ENCODE data around the gene PEMT. TPM values are rescaled to one million over a fixed set of nuclear protein-coding genes. Genes with fewer than 3 reads are reported as not detected.

Gene PEMT
- total and polyA plus RNA-seq, 9 of the 15 experiments (the other 6 are each of a cell fraction or from before 2014, with no cell fraction given), result 1.4 to 36.4 (median 13.6) TPM

- TF ChIP-seq, protein P1, sequence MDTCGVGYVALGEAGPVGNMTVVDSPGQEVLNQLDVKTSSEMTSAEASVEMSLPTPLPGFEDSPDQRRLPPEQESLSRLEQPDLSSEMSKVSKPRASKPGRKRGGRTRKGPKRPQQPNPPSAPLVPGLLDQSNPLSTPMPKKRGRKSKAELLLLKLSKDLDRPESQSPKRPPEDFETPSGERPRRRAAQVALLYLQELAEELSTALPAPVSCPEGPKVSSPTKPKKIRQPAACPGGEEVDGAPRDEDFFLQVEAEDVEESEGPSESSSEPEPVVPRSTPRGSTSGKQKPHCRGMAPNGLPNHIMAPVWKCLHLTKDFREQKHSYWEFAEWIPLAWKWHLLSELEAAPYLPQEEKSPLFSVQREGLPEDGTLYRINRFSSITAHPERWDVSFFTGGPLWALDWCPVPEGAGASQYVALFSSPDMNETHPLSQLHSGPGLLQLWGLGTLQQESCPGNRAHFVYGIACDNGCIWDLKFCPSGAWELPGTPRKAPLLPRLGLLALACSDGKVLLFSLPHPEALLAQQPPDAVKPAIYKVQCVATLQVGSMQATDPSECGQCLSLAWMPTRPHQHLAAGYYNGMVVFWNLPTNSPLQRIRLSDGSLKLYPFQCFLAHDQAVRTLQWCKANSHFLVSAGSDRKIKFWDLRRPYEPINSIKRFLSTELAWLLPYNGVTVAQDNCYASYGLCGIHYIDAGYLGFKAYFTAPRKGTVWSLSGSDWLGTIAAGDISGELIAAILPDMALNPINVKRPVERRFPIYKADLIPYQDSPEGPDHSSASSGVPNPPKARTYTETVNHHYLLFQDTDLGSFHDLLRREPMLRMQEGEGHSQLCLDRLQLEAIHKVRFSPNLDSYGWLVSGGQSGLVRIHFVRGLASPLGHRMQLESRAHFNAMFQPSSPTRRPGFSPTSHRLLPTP (IDR thresholded peaks at IDR 0.05; ENCODE audit: borderline replicate concordance, extremely low read depth, insufficient read length), result no peak
- 0 out of 2 replicates have a peak, but pooled peaks have one; percentile 30 for TF ChIP-seq FOXK1 (CRISPR knock-in tag; IDR thresholded peaks at IDR 0.05; ENCODE audit: borderline replicate concordance)
- peak in 1 of 2 experiments; percentile 68 for TF ChIP-seq E2F6 (IDR thresholded peaks at IDR 0.05; ENCODE audit: borderline replicate concordance in 1 of 2, extremely low read depth in 1 of 2, insufficient read depth in 1 of 2, insufficient read length in 1 of 2, low read depth in 1 of 2, low read length in 1 of 2, poor library complexity in 1 of 2, severe bottlenecking in 1 of 2)
- peak; percentile 97 for TF ChIP-seq HCFC1 (IDR thresholded peaks at IDR 0.05; ENCODE audit: low read depth, low read length)
- no peak for TF ChIP-seq SMARCA4 (IDR thresholded peaks at IDR 0.05)
- no peak for TF ChIP-seq MAFK (IDR thresholded peaks at IDR 0.05; ENCODE audit: low read length)
- peak; percentile 71; the same call in 1 of the 2 replicates for TF ChIP-seq ZBTB7A (IDR thresholded peaks at IDR 0.05; ENCODE audit: borderline replicate concordance, control insufficient read depth, low read depth, low read length)
- TF ChIP-seq NCOR1 (IDR thresholded peaks at IDR 0.05), result no peak
- no peak for TF ChIP-seq BCOR (IDR thresholded peaks at IDR 0.05)
- TF ChIP-seq CBX1 (IDR thresholded peaks at IDR 0.05; ENCODE audit: low read depth), result 0 out of 2 replicates have a peak, but pooled peaks have one; percentile 32
- TF ChIP-seq, protein P2, sequence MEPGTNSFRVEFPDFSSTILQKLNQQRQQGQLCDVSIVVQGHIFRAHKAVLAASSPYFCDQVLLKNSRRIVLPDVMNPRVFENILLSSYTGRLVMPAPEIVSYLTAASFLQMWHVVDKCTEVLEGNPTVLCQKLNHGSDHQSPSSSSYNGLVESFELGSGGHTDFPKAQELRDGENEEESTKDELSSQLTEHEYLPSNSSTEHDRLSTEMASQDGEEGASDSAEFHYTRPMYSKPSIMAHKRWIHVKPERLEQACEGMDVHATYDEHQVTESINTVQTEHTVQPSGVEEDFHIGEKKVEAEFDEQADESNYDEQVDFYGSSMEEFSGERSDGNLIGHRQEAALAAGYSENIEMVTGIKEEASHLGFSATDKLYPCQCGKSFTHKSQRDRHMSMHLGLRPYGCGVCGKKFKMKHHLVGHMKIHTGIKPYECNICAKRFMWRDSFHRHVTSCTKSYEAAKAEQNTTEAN (CRISPR knock-in tag; IDR thresholded peaks at IDR 0.05), result 0 out of 2 replicates have a peak, but pooled peaks have one; percentile 76
- TF ChIP-seq MBD2 (IDR thresholded peaks at IDR 0.05; ENCODE audit: borderline replicate concordance, low read depth), result peak; percentile 70; the same call in 1 of the 2 replicates
- no peak for TF ChIP-seq ZNF431 (CRISPR knock-in tag; IDR thresholded peaks at IDR 0.05)
- no peak for TF ChIP-seq TCF3 (CRISPR knock-in tag; IDR thresholded peaks at IDR 0.05)
- TF ChIP-seq, protein P3, sequence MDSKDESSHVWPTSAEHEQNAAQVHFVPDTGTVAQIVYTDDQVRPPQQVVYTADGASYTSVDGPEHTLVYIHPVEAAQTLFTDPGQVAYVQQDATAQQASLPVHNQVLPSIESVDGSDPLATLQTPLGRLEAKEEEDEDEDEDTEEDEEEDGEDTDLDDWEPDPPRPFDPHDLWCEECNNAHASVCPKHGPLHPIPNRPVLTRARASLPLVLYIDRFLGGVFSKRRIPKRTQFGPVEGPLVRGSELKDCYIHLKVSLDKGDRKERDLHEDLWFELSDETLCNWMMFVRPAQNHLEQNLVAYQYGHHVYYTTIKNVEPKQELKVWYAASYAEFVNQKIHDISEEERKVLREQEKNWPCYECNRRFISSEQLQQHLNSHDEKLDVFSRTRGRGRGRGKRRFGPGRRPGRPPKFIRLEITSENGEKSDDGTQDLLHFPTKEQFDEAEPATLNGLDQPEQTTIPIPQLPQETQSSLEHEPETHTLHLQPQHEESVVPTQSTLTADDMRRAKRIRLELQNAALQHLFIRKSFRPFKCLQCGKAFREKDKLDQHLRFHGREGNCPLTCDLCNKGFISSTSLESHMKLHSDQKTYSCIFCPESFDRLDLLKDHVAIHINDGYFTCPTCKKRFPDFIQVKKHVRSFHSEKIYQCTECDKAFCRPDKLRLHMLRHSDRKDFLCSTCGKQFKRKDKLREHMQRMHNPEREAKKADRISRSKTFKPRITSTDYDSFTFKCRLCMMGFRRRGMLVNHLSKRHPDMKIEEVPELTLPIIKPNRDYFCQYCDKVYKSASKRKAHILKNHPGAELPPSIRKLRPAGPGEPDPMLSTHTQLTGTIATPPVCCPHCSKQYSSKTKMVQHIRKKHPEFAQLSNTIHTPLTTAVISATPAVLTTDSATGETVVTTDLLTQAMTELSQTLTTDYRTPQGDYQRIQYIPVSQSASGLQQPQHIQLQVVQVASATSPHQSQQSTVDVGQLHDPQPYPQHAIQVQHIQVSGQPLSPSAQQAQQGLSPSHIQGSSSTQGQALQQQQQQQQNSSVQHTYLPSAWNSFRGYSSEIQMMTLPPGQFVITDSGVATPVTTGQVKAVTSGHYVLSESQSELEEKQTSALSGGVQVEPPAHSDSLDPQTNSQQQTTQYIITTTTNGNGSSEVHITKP (IDR thresholded peaks at IDR 0.05; ENCODE audit: partially characterized antibody), result peak; percentile 12
- peak; percentile 99 for TF ChIP-seq MYC (IDR thresholded peaks at IDR 0.05; ENCODE audit: low read depth, low read length)
- TF ChIP-seq MYC (CRISPR knock-in tag; IDR thresholded peaks at IDR 0.05; ENCODE audit: borderline replicate concordance, low read depth), result peak; percentile 100
- no peak for TF ChIP-seq LEF1 (IDR thresholded peaks at IDR 0.05)
These were observed at the start of gene PEMT (continued) for GRCh38 chr17:17591355-17592298.

All from K562 (cell line).